HG02981 (cell line): ENCODE results near the gene MT1E.

Source experiments
- ATAC-seq: cut with Tn5 transposase; IDR thresholded peaks from one replicate; pipeline ENCODE4 v1.9.1; 2021; ENCODE audit warnings: mild to moderate bottlenecking, moderate library complexity; ENCODE audit not compliant: unreplicated experiment

MT1E gene

GRCh38 chr16:56623637-56624036 lies 1.9 kb upstream of the MT1E start:
- ATAC-seq, result no peak

- ATAC-seq, result peak; percentile 1
Measured at GRCh38 chr16:56625943-56626654, 518 bp downstream of the MT1E start.

GRCh38 chr16:56626685-56627084 lies 1.1 kb downstream of the MT1E start:
- no peak for ATAC-seq

GRCh38 chr16:56628486-56629350 lies 3.1 kb downstream of the MT1E start:
- ATAC-seq, result no peak

- ATAC-seq, result no peak
Measured at GRCh38 chr16:56629531-56629930, 4.0 kb downstream of the MT1E start.

GRCh38 chr16:56630134-56630533 lies 4.6 kb downstream of the MT1E start:
- peak; percentile 77 for ATAC-seq

GRCh38 chr16:56631197-56631596 lies 5.6 kb downstream of the MT1E start:
- ATAC-seq, result no peak

GRCh38 chr16:56631832-56632155 lies 6.2 kb downstream of the MT1E start:
- ATAC-seq, result no peak

- ATAC-seq, result no peak
Measured at GRCh38 chr16:56632156-56632847, 6.7 kb downstream of the MT1E start, which contains the start of gene MT1M. MT1M (plus strand) TSS chr16:56632659; CDS start chr16:56632732, 73 bp downstream.

GRCh38 chr16:56632848-56633365 lies 7.3 kb downstream of the MT1E start:
- ATAC-seq, result no peak

GRCh38 chr16:56633535-56633934 lies 8.0 kb downstream of the MT1E start:
- no peak for ATAC-seq

GRCh38 chr16:56634715-56635440 lies 9.3 kb downstream of the MT1E start:
- no peak for ATAC-seq

GRCh38 chr16:56635441-56635967 lies 9.9 kb downstream of the MT1E start:
- no peak for ATAC-seq

GRCh38 chr16:56636616-56637413 lies 11.2 kb downstream of the MT1E start:
- ATAC-seq, result no peak

- ATAC-seq, result no peak
Measured at GRCh38 chr16:56637814-56638750, 12.5 kb downstream of the MT1E start, which contains the start of gene MT1A. MT1A (plus strand) TSS chr16:56638666; CDS start chr16:56638739, 73 bp downstream.

- no peak for ATAC-seq
Measured at GRCh38 chr16:56639045-56639444, 13.5 kb downstream of the MT1E start.

- ATAC-seq, result no peak
Measured at GRCh38 chr16:56640076-56640475, 14.5 kb downstream of the MT1E start.

- no peak for ATAC-seq
Measured at GRCh38 chr16:56641166-56641565, 15.6 kb downstream of the MT1E start.
